Embryonic facial prominence (tissue), 1 donor: ENCODE results near the gene CRIP1.

ENCODE experiments used
- DNase-seq: peaks from one replicate; pipeline ENCODE4 v3.0.0-alpha.2; 2016; ENCODE audit errors: extremely low spot score

Gene CRIP1

DNA sequence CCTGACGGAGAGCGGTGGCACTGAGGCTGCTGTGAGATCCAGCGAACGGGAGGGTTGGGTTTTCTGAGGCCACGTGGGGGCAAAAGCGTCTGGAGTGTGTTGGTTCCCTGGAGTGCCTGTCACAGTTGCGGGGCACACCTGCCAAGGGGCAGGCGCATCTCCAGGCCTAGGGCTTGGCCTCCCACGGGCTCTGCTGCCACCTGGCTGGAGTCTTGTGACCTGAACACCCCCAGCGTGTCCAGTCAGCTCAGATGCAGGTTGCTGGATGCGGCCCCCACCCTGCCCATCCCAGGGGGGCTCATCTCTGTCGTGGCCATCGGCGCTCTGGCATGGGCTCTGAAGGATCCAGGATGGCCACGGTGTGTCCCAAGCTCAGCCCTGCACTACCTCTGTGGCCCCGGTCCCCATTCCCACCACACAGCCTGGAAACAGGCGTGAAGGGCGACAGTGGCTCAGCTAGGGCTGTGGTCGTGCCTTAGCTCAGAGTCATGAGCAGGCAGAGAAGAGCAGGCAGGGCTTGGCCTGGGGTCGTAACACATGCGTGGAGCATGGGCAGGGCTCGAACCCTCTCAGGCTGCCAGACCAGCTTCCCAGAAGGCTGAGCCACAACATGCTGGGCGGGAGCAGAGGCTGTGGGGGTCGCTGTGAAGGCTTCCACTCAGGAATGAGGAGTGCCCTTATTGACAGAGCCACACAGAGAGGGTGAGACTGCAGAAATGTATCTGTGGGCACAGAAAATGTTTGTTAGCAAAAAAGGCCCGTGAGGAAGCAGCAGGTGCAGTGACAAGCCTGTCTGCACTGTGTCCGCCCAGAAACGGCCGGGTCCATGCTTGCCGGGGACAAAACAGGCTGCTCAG lies 35.6 kb upstream of the CRIP1 start:
- no peak for DNase-seq

DNA sequence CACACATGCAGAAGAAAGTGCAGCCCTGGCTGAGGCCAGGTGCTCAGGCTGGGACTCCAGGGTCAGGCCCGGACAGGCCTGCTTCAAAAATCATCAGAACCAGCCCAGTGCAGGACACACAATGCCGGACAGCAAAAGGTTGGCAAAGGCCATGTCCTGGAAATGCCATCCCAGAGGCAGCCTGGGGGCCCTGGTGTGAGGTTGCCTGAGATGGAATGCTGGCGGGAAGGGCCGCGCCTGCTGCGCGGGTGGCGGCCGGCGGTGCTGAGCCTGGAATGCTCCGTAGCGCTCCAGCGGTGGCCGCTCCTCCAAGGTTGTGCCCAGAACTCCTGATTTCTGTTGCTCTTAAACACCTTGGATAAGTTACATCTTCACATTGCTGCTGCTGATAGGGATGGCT lies 33.7 kb upstream of the CRIP1 start:
- no peak for DNase-seq

DNA sequence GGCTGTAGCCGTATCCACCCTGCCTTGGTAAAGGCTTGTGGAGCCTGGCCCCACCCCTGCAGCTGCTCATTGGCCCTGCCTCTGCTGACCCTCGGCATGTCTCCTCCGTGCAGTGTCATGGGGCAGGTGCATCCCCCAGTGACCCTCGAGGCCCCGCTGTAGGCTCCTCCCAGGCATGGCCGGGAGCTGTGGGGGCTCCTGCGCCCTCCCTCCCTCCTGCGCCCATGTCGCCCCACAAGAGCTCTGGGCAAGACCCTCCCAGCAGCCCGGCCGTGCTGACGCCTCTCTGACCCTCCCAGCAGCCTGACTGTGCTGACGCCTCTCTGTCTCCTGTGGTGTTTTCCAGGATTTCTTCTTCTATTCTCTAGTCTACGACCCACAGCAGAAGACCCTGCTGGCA lies 32.8 kb upstream of the CRIP1 start:
- no peak for DNase-seq

DNA sequence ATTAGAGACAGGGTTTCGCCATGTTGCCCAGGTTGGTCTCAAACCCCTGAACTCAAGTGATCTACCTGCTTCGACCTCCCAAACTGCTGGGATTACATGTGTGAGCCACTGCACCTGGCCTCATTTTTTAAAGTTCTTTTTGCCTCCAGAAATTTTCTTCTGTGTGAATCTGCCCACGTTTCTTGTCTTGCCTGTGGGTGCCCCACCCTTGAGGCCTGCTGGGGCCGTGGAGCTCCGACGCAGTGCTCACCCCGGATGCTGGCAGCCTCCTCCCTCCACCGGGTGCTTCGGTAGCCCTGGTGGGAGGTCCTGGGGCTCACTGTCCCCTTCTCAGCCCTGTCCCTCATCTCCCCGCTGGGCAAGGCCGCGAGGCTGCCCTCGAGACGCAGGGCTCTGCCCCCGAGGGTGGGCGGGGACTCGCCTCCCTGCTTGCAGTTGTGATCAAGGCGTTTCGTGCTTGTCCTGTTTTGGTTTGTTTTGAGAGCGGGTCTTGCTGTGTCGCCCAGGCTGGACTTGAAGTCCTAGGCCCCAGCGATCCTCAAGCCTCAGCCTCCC lies 31.5 kb upstream of the CRIP1 start:
- DNase-seq = no peak

DNA sequence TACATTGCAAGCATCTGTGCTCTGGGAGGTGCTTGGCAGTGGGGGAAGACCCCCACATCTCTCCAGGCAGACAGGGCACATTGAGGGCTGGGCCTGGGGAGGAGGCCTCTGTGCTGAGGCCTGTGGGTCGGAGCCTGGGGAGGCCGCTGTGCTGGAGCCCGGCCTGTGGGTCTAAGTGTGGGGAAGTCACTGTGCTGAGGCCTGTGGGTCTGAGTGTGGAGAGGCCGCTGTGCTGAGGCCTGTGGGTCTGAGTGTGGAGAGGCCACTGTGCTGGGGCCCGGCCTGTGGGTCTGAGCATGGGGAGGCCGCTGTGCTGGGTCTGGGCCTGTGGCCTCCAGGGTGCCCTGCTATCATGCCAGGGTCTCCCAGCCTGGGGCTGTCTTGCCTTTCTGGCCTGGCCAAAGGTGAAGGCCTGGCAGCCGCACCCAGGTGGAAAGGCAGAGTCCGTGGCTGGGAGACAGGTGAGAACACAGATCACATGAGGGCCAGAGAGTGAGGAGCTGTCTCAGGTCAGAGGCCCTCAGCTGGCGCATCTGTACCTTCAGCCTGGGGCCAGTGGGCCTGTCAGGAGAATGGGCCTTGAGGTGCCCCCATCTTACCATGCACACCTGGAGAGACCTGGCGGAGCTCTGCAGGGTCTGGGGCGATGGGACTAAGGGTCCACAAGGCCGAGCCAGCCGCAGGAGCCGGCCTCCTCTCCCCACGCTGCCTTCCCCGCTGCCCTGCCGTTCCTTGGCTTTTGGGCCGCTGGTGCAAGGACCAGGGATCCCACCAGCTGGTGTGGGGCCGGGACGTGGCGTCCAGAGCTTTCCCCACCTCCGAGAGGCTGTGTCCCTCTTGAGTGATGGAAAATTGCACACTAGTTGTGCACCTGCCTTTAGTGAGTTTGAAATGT lies 30.7 kb upstream of the CRIP1 start:
- DNase-seq = no peak

DNA sequence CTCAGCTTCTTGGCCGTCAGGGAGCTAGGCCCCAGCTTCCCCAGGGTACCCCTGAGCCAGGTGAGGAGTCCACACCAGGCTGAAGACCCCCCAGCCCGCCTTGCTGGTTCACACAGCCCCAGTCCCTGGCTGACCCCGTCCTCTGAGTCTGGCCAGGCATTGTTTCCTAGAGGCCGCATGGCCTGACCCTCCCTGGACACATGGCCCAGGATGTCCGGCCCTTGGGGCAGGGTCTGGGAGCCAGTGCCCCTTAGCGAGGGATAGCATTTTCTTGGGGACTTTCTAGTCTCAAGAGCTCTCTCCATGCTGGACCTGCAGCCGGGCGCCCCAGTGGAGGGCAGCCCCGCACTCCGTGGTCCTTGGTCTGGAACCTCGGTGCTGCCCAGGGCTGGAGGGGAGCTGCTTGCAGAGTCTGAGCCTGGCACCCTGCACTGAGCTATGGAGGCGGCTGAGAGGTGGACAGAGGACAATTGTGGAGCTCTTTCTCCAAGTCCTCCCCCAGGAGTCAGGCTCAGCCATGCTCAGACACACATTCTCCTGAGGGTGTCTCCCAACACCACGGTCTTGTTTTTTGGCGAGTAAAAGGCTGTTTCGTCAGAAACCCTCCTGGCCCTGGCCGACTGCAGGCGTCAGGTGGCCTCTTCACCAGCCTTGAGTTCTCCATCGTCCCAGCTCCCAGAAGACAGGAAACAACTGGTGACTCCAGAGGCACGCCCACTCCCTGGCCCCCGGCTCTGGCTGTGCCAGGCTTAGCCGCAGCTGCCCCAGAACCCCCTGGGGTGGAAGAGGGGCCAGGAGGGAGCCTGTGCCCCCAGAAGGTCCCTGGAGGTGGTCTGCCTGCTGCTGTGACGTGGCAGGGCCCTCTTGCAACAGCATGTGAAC lies 29.7 kb upstream of the CRIP1 start:
- no peak for DNase-seq

DNA sequence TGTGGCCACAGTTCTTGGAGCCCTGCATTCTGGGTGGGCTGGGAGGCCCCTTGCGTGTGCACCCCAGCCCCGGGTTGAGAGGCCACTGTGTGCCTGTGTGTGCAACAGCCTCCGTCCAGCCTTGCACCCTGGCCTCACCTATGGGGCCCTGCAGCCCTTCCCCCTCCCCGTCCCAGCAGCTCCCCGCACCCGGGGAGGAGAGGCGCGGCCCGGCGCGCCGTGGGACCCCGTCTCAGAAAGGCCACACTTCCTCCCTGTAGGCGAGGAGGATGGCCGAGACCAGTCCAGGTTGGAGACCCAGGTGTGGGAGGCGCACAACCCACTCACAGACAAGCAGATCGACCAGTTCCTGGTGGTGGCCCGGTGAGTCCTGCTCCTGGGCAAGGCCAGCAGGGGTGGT lies 28.7 kb upstream of the CRIP1 start:
- DNase-seq = no peak

DNA sequence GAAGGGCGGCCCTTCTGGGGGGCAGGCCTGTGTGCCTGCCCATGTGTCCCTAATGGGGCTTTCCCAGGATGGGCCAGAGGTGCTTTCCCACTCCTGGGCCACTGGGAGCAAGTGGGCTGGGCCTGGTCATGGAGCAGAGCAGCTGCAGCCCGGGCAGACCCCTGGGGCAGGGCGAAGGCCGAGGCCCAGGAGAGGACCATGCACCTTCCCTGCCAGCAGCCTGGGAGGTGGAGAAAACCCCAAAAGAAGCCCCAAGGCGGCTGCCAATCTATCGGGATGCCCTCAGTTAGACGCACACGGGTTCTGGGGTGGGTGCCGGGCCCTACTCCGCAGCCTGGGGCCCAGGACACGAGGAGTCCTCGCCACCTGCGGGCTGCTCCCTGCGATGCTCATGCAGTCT lies 28.1 kb upstream of the CRIP1 start:
- DNase-seq = no peak

DNA sequence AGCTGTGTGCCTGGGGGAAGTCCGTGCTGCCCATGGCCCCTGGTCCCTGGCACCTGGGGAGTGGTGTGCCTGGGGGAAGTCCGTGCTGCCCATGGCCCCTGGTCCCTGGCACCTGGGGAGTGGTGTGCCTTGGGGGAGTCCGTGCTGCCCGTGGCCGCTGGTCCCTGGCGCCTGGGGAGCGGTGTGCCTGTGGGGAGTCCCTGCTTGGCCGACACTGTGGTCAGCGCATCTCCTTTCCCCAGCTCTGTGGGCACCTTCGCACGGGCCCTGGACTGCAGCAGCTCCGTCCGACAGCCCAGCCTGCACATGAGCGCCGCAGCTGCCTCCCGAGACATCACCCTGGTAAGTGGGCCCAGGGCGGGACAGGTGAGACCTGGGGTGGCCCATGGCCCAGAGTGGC lies 26.6 kb upstream of the CRIP1 start:
- no peak for DNase-seq

DNA sequence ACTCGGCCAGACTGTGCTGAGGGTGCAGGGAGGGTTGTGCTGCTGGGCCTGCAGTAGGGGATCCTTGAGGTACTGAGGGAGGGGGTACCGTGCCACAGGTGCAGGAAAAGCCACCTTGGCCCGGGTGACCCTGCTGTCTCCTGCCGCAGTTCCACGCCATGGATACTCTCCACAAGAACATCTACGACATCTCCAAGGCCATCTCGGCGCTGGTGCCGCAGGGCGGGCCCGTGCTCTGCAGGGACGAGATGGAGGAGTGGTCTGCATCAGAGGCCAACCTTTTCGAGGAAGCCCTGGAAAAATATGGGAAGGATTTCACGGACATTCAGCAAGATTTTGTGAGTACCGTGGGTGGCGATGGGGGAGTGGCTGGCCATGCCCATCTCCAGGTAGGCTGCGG lies 26.1 kb upstream of the CRIP1 start:
- DNase-seq = no peak

DNA sequence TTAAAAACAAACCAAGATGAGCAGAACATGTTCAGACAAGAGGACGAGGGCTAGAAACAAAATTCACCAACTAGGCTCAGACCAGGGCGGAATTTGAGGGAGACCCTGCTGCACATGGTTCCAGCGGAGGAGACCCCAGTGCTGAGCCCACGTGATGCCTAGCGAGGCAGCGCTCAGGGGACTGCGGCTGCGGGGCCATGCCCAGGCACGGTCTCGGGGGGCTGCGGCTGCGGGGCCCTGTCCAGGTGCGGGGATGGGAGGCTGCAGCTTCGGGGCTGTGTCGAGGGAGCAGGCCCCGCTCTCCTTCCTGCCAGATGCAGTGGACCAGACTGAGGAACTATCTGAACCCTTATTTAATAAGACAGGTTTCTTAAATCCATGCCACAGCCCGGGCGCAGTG lies 24.8 kb upstream of the CRIP1 start:
- no peak for DNase-seq

DNA sequence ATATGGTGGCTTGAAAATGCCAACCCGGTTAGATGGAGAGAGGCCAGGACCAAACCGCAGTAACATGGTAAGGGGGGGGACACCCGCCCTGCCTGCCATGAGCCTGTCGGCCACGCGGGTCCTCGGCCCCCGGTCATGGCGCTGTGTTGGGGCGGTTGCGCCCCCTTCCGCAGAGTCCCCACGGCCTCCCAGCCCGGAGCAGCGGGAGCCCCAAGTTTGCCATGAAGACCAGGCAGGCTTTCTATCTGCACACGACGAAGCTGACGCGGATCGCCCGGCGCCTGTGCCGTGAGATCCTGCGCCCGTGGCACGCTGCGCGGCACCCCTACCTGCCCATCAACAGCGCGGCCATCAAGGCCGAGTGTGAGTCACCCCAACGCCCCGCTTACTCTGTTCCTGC lies 22.2 kb upstream of the CRIP1 start:
- no peak for DNase-seq

DNA sequence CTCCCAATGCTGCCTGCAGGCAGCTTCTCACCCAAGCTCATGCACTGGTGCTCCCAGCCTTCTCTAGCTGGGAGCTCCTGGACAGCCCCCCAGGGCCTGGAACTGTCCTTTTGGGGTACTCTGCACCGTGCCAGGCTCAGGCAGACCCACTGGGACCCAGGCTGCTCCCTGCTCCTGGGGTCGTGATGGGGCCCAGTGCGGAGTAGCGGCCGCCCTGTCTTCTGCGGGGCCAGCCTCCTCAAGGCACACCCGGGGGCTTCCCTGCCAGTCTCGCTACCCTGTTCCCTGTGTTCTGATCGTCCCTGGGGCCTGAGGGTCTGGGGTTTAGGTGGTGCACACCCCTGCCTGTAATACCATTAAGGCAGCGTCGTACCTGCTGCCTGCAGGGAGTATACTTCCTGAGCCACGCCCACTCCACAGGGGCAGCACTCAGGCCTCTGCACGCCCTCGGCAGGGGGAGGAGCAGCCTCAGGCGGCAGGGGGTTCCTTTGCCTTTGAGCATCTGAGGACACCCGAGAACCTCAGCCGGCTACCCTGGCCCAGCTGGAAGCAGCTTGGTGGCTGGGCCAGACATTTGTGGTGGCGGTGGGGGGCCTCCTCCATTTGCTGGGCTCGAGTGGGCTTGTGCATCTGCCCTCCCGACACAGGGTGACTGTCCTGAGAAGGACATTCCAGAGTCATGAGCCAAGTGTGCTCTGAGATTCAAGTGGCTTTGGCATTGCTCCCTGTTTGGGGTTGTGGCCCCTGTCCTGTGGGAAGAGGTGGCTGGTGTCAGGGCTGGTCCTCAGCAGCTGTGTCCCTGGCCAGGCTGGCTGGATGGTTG lies 21.3 kb upstream of the CRIP1 start:
- no peak for DNase-seq

DNA sequence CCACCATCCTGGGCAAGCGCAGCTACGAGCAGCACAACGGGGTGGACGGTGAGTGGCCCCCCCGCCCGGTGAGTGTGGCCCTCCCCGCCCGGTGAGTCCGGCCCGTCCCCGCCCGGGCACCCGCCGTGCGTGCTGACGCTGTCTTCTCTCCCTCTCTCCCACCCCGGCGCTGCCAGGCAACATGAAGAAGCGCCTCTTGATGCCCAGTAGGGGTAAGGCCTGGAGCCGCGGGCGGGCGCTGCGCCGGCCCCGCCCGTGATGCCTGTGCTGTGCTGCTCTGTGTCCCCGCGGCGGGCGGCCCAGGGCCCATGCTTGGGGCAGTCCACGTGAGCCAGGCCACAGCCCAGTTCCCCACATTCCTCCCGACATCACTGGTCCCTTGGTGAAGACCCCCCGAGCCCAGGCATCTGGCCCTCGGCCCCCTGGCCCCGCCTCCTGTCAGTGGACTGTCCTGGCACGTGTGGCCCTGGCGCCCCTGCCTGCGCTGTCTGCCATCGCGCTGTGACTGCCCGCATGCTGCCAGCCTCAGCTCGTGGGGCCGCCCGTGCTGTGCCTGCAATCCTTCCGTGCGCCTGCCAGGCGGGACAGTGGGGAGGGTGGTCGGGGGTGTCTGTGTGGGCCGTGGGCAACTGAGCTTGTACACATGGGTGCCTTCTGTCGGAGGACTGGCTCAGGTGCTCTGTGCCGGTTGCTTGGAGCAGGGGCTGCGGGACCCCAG lies 20.0 kb upstream of the CRIP1 start:
- no peak for DNase-seq

DNA sequence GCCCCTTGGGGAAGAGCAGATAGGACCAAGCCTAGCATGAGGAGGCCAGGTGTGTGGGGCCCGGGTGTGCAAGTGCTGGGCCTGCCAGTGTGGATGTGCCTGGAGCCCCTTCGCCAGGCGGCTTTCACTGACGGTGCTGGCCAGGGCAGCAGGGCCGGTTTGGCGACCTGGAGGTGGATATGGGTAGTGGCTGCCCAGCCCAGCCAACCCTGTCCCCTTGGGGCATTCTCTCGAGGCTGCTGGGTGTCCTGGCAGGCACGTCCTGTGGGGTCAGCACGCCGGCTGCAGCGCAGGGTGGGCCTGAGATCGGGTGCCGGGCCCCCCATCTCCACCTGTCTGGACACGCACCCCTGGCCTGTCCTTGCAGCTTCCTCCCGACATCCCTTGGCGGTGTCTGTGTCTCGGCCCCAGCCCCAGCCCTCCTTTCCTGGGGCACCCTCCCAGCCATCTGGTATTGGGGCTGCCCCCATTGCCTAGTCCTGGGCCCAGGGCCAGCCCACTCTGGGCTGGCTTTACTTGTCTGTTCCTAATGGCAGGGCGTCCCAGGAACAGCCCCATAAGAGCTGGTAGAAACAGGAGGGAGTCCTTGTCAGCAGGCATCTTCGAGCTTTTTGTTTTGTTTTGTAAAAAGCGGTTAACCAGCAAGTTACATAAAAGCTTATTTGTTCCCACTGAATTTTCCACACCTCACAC lies 19.3 kb upstream of the CRIP1 start:
- DNase-seq = no peak

DNA sequence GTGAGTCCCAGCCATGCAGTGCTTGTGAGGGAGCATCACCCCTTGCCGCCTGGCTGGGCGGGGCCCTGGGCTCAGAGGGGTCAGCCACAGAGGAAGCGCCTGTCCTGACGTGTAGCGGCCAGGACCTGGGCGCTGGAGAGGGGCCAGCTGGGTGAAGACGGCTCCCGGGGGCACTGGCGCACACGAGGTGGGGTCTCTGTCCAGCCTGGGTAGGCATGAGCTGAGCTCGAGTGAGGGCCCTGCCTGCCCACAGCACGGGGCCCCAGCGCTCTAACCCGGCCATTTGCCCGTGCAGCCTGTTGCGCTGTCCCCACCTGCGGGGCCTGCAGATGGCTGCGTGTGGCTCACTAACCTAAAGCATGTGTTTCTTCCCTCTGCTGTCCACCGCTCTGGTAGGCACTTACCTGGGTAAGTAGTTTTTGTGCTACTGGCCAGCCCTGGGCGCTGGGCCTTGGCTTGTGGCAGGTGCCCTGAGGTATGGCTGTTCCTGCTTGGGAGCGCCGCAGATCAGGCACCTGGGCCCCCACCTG lies 18.7 kb upstream of the CRIP1 start:
- DNase-seq = no peak

DNA sequence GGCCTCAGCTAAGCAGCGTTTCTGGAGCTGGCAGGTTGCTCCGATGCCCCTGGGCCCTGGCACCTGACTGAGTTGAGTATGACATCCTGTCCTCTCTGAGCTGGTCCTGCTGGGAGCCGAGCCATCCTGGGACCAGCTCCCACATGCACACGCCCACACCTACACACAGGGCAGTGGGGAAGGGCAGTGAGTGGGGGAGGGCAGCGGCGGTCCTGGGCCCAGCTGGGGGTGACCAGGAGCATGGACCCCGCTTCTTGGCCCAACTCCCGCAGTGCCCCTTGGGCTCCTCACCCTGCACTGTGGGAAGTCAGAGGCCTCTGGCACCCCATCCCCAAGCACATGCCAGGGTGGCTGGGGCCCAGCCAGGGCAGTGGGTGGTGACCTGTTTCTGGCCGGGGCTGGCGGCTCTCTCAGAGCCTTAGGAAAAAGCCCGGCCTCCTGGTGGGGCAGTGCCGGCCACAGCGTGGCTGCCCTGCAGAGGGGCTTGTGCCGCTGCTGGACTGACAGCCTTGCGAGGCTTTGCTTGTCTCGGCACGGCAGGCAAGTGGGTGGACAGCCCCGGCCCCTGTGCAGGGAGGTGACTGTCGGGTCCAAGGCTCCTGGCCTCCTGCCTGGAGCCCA lies 18.0 kb upstream of the CRIP1 start:
- DNase-seq = no peak

DNA sequence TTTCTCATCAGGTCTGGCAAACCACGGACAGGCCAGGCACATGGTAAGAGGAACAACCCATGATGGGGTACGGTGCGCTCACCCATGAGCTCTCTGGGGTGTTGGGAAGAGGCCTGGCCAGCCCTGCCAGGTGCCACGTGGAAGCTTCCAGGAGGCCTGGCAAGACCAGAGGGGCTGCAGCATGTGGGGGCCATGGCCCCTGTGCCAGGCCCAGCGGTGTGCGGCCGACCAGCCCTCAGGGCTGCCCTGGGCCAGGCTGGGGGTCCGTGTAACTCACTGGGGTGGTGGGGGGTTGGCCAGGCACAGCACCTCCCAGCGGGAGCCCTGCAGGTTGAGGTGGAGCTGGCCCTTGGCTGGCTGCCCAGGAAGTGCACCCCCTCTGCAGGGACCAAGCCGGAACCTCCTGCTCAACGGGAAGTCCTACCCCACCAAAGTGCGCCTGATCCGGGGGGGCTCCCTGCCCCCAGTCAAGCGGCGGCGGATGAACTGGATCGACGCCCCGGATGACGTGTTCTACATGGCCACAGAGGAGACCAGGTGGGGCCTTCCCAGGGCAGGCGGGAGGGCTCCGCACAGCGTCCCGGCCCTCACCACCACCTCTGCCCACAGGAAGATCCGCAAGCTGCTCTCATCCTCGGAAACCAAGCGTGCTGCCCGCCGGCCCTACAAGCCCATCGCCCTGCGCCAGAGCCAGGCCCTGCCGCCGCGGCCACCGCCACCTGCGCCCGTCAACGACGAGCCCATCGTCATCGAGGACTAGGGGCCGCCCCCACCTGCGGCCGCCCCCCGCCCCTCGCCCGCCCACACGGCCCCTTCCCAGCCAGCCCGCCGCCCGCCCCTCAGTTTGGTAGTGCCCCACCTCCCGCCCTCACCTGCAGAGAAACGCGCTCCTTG lies 17.0 kb upstream of the CRIP1 start:
- DNase-seq = no peak
